Hypothalamus (tissue), 51 donors: Measurements from ENCODE around the gene GGACT.
"Not testable (repeated sequence)": the region's sequence is repeated elsewhere in the genome, so short reads cannot be mapped to it uniquely, and the experiment has no call there.

Experiments
- DNase-seq, 51 donors: peaks; one replicate each; lab custom pipeline; 2025; lab: John Stamatoyannopoulos, UW

Gene GGACT

GRCh38 chr13:100533588-100534041 is 55.0 kb downstream of the GGACT start:
- no peak for DNase-seq

GRCh38 chr13:100532836-100533435 is 55.7 kb downstream of the GGACT start:
- DNase-seq, result no peak

GRCh38 chr13:100532090-100532766 is 56.4 kb downstream of the GGACT start:
- no peak for DNase-seq

DNA sequence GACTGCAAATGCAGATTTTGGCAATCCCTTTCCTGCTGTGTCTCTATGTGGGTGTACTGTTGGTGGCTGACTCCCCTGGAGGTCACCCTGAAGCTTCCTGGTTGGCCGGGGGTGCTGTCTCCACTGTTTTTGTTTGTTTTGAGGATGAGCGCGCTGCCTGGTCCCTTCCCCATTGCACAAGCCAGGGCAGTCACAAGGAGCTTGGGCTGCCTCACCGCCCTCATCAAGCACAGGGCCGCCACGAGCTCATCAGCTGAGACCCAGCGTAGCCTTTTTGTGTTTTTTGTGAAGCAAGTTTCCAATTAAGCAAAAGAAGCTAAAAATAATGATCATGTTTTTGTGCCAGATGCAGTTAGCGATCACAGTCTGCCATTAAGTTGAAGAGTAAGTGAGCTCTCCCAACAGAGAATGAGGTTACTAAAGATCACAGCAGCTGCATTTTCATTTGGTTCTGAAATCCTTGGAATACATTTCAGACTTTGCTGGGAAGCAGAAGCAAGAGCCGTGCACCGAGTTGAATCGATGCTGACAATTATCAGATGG is 57.8 kb downstream of the GGACT start:
- peak in 27 of 51 donors; percentile 6 to 80 (median 24) for DNase-seq

- no peak for DNase-seq
Observed at GRCh38 chr13:100529666-100530377, 58.8 kb downstream of the GGACT start.

DNA sequence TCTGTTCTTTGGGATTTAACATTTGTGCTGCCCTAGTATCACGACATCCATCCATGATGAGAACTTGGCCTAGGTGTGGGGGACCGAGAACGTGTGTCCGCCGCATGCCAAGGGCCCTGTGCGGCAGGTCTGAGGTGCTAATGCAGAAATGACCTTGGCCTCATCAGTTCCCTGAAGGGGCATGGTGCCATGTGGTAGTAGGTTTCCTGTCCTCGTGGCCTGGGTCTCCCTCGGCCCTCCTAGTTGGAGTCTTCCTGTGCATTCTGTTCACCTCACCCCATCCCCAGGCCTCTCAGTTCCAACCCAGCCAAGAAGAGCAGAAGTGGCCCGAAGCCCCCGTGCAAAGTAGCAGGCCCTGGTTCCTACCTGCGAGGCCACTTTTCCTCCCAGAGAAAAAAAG is 59.8 kb downstream of the GGACT start:
- DNase-seq, result no peak

DNA sequence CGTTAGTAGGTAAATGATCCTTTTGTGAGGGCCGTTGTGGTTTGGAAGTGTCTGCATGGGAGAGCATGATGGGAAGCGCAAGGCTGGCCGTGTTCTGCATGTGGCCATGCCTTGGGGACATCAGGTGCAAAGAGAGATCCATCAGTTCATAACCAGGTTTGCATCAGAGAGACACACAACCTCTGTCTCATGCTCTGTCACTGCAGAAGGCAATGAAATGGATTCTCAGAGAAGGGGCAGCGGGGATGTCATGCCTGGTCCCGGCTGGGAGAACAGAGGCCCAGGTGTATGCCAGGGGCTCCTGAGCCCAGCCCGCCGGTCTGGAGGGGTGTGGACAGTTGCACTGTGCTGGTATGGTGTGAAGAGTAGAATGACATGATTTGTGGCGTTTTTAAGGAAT is 60.2 kb downstream of the GGACT start:
- no peak for DNase-seq

GRCh38 chr13:100527644-100528043 is 60.9 kb downstream of the GGACT start:
- DNase-seq, result no peak

DNA sequence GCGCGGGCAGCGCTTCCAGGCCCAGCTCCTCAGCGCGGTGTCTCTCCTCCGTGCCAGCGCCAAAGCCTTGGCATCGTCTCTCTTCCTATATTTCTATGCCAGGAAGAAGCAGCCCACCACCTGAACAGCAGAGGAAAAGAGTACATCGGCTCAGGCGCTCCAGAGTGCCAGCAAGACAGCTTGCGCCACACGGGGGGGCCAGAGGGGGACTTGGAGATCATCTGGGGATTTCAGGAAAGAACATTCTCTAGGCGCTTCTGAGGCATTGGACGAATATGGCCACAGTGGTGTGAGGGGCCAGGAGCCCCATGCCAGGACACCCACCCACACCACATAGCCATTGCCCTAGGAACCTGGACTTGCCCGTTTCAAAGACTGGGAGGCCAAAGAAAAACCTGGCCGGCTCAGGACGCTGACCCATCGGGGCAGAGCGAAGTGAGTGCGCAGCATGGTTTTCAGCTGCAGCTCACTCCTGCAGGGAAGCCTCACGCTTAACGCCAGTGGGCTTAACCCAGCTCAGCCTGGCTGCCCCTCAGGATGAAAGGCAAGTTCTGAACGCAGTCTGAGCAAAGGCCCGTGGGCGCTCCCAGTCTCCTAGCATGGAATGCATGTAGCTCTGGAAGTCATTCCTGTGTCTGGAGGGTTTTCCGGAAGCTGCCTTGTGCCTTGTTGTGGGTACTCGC is 62.1 kb downstream of the GGACT start:
- no peak for DNase-seq

DNA sequence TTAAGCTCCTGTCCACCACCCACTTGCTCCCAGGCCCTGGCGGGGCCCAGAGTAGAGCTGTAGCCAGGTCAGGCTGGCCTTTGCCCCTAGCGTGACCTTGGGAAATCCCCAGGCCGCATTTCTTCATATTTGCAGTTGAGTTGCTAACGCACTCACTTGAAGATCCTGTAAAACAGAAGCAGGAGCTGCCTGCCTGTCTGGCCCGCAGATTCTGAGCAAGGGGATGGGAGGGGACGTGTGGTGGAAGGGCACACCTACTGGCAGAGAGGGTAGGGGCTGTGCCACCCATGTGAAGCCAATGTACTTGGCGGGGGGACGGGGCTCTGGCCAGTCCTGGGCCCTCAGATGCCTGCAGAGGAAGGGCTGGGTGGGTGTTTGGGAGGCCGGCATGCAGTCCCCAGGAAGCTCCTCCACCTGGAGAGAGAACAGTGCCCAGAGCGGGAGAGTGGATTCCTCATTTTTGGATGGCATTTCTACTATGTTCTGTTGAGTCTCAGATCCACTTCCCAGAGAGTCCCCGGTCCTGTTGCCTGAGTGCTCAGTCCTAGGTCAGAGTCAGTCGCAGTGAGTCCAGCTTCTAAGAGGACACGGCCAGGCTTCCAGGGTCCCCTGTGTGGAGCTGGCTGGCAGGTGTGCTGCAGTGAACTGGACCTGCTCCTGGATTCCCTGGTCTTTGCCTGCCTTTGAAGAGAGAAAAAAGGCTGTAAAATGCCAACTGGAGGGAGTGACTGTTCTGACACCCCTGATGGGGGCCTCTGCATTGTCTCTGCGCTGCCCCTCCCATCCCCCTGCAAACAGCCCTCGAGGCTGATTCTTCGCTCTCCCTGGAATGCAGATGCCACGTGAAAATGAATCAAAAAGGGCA is 62.9 kb downstream of the GGACT start:
- DNase-seq, result no peak

- not testable (repeated sequence) for DNase-seq
Observed at GRCh38 chr13:100524688-100525087, 63.9 kb downstream of the GGACT start.

- DNase-seq, result no peak
Observed at GRCh38 chr13:100523981-100524386, 64.6 kb downstream of the GGACT start.

DNA sequence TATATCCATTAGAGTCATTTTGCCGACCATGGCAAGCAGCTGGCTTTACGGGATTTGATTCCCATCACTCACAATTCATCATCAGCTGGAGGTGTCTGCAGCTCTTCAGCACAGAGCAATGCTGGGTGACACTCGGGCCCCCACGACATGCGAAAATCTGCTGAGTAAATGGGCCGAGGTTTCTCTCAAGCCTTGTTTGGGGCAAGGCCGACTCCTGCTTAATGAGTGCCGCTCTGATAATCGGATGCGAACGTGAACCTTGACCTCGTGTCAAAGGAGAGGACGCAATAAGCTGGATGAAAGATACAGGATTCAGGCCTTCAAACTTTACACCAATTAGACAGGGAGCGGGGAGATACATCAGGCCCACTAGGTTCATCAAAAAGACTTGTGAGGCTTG is 65.2 kb downstream of the GGACT start:
- no peak for DNase-seq

DNA sequence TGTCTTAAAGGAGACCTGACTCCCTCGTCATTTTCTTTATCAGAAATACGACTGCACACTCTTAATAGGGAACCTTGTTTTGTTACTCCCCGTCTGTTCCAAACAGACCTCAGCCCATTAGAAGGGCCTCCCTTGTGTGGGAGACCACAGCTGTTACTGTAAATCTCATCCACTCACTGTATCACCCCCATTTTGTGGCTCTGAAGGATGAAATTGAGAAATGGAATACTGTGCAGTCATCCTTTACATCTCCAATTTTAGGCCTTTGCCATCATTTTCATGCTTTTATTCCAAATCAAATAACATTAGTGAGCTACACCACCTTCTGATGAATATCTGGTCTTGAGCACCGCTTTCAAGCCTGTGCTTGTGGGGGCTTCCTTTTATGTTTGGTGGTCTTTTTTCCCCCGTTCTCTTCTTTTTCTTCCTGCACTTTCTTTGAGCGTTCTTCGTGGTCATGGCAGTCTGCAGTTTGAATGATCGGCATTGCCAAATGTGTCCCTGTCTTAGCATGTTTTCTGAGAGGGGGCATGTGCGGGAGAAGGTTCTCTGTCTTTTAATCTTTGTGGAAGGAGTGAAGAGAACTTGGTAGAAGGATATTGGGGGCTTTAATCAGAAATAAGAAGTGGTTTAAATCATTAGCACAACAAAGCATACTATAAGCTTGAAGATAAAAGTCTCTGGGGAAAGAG is 65.8 kb downstream of the GGACT start:
- no peak for DNase-seq

DNA sequence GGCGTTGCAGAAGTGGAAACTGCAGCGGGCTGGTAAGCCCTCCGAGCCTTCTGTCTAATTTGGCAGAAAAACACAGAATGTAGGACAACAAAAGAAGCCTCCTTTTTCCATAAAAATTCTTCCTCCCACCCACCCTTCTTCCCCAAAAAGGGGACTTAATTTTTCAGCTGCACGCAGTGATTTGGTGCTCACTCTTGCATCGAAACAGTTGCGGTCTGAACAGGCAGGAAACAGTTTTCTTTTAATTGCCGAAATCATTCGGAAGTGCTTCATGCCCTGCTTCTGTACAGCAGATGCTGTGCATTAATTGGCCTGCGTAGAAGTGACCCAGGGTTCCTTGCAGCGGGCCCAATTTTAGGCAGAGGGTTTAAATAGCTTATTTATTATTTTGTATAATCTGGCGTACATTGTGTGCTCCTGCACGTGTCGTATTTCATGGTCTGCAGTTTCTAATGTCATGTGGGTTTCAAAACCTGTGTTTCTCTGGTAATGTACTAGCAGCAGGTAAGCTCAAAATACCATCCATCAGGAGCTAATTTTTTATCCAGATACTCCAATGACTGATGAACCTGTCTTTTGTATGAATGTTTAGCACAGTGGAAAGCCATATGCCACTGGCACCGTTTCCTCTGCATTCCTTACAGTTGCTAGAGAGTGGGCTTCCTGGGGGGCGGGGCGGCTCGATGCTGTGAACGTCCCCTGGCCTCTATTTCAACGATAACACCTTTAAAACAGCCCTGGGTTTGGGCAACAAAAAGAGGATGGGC is 66.6 kb downstream of the GGACT start:
- no peak for DNase-seq

GRCh38 chr13:100520936-100521850 is 67.4 kb downstream of the GGACT start:
- no peak for DNase-seq

DNA sequence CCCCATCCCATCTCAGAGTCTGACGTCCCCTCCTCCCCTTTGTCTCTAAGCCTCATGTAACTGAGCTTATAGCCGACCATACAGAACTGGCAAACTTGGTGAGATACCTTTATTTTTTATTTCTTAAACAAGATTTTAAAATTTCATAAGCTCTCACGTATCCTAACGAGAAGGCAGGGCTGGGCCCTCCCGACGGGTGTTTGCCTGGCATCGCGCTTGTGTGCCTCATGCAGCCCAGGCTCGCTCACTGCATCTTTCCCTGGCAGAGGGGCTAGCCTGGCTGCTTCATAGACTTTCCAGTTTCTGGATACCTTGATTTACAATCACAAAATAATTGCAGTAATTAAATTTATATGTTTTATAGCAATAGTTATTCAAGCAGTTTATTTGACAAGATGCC is 69.0 kb downstream of the GGACT start:
- DNase-seq, result no peak
